RWPE1 (cell line): ENCODE data around the gene DENND5A.
"Not testable (repeated sequence)": the region's sequence is repeated elsewhere in the genome, so short reads cannot be mapped to it uniquely, and the experiment has no call there.

Source experiments
- CTCF ChIA-PET: fragments of 350-600 bp; sonication (Branson Sonifier 250); formaldehyde crosslinking; extraction: SDS; loops from one replicate; lab custom pipeline; 2021; lab: Yijun Ruan, JAX
- POLR2A ChIA-PET: fragments of 400-600 bp; formaldehyde crosslinking; extraction: SDS; loops from one replicate; lab custom pipeline; 2020; ENCODE audit warnings: antibody characterized with exemption; ENCODE audit not compliant: low non-redundant PET; lab: Yijun Ruan, JAX
- DNase-seq: peaks from one replicate; pipeline ENCODE4 v3.0.0; 2012; ENCODE audit warnings: low spot score
- H3K27ac ChIP-seq: fragments of 450-650 bp; 2 replicates; pipeline ENCODE4 v1.5.1; 2017
- TF ChIP-seq, protein P1 (sequence below): fragments of 450-650 bp; conservative IDR thresholded peaks from 2 replicates; pipeline ENCODE4 v1.5.1; 2017; ENCODE audit warnings: low read depth, mild to moderate bottlenecking

DENND5A gene

DNA sequence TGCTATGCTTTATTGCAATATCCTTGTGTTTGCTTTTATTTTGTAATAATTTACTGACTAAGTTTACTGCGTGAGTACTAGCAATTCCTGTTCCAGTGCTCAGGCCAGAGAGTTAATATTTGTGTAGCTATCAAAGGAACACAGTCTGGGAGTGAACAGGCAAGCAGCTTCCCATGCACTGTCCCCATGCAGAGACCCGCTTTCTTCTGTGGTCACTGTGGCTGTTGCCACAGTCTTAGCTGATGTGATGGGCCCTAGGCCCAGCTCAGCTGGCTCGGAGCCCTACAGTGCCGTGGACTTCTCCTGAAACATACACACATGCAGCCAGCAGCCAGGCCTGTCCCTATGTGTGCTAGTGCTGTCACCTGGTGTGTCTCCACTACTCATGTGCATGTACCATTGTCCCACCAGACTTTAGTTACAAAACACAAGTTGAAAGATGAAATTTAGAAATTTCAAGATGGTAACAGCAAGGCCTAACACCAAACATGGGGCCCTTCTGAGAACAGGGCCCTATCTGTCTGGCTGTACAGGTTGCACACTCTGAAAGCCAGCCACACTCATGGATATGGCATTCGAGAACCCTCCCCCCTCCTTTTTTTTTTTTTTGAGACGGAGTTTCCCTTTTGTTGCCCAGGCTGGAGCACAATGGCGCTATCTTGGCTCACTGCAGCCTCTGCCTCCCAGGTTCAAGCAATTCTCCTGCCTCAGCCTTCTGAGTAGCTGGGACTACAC is 161.4 kb downstream of the DENND5A start:
- CTCF ChIA-PET = interaction anchor here (0.9 kb wide), 1 partner anchor 10 kb away, joined by 3 read pairs; no protein-coding TSS in a partner anchor
- DNase-seq = no peak
- TF ChIP-seq, protein P1, sequence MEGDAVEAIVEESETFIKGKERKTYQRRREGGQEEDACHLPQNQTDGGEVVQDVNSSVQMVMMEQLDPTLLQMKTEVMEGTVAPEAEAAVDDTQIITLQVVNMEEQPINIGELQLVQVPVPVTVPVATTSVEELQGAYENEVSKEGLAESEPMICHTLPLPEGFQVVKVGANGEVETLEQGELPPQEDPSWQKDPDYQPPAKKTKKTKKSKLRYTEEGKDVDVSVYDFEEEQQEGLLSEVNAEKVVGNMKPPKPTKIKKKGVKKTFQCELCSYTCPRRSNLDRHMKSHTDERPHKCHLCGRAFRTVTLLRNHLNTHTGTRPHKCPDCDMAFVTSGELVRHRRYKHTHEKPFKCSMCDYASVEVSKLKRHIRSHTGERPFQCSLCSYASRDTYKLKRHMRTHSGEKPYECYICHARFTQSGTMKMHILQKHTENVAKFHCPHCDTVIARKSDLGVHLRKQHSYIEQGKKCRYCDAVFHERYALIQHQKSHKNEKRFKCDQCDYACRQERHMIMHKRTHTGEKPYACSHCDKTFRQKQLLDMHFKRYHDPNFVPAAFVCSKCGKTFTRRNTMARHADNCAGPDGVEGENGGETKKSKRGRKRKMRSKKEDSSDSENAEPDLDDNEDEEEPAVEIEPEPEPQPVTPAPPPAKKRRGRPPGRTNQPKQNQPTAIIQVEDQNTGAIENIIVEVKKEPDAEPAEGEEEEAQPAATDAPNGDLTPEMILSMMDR = no peak
- POLR2A ChIA-PET = no interaction called here
- no peak overlapping the region for H3K27ac ChIP-seq

DNA sequence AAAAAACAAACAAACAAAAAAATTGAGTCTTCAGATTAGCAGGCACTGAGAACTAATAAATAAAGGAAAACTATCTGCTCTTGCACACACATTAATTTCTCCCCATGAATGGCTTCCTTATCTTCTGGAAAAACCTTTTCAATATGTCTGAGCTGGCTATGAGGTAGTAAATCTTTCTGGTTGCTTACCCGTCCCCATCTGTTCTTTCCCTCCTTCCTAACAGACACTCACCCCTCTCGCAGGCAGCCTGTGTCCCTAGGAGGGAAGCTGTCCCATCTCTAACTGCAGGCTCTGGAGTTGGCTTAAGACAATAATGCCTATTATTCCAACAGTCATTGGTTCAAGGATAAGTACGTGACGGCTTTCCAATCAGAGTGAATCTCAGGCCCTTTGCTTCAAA is 165.5 kb downstream of the DENND5A start:
- H3K27ac ChIP-seq = no peak overlapping the region
- TF ChIP-seq, protein P1 = no peak
- CTCF ChIA-PET = no interaction called here
- POLR2A ChIA-PET = no interaction called here
- no peak for DNase-seq

DNA sequence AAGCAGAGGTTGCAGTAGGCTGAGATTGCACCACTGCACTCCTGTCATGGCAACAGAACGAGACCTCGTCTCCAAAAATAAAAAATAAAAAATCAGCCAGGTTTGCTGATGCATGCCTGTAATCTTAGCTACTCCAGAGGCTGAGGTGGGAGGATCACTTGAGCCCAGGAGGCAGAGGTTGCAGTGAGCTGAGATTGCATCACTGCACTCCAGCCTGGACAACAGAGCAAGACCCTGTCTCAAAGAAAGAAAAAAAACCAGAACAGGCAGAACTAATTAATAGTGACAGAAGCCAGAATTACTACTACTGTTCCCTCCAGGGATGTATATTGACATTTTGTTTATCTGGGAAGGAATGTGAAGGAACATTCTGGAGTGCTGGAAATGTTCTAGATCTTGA is 166.7 kb downstream of the DENND5A start:
- POLR2A ChIA-PET, CTCF ChIA-PET, H3K27ac ChIP-seq, DNase-seq: not testable (repeated sequence)

DNA sequence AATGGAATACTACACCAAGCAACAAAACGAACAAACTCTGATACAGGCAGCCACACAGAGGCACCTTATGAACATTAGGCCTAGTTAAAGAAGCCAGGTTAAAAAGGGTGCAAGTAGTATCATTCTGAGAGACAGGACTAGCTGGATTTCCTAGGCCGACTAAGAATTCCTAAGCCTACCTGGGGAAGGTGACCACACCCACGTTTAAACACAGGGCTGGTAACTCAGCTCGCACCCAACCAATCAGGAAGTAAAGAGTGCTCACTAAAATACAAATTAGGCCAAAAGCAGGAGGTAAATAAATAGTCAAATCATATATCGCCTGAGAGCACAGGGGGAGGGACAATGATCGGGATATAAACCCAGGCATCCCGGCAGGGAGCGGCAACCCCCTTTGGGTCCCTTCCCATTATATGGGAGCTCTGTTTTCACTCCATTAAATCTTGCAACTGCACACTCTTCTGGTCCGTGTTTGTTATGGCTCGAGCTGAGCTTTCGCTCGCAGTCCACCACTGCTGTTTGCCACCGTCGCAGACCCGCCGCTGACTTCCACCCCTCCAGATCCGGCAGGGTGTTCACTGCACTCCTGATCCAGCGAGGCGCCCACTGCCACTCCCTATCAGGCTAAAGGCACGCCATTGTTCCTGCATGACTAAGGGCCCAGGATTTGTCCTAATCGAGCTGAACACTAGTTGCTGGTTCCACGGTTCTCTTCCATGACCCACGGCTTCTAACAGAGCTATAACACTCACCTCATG is 167.8 kb downstream of the DENND5A start:
- H3K27ac ChIP-seq, POLR2A ChIA-PET, CTCF ChIA-PET, DNase-seq: not testable (repeated sequence)

DNA sequence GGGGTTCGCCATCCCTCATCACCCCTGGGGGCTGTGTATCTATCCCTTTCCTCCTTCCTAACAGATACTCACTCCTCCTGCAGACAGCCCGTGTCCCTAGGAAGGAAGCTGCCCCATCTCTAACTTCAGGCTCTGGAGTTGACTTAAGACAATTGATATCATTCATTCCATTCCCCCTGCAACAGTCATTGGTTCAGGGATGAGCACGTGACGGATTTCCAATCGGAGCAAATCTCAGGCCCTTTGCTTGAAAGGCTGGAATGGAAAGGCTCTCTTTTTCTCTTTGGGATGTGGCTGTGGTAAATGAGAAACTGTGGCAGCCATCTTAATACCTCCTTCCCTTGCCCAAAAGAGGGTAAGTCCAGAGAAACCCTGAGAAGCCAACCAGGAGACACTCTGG is 168.7 kb downstream of the DENND5A start:
- CTCF ChIA-PET = interaction anchor here (1.3 kb wide), 1 partner anchor 41 kb away, joined by 5 read pairs; no protein-coding TSS in a partner anchor
- TF ChIP-seq, protein P1 = no peak
- DNase-seq = no peak
- no peak overlapping the region for H3K27ac ChIP-seq
- POLR2A ChIA-PET = no interaction called here

DNA sequence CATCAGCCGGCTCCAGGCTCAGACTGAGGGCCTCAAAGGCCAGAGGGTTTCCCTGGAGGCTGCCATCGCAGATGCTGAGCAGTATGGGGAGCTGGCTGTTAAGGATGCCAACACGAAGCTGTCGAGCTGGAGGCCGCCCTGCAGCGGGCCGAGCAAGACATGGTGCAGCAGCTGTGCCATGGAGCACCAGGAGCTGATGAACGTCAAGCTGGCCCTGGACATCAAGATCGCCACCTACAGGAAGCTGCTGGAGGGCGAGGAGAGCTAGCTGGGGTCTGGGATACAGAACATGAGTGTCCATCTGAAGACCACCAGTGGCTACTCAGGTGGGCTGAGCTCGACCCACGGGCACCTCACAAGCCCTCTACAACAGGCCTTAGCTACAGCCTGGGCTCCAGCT is 169.7 kb downstream of the DENND5A start:
- CTCF ChIA-PET = interaction anchor here (0.6 to 1.3 kb wide), 4 partner anchors 19 to 432 kb away, joined by 3 to 5 read pairs (median 3); no protein-coding TSS in a partner anchor
- POLR2A ChIA-PET = no interaction called here

DNA sequence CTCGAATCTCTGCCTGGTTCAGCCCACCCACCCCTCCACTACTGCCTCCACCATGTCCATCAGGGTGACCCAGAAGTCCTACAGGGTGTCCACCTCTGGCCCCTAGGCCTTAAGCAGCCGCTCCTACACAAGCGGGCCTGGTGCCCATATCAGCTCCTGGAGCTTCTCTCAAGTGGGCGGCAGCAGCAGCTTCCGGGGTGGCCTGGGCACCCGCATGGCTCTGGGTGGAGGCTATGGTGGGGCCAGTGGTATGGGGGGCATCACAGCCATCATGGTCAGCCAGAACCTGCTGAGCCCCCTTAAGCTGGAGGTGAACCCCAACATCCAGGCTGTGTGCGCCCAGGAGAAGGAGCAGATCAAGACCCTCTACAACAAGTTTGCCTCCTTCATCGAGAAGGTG is 170.7 kb downstream of the DENND5A start:
- TF ChIP-seq, protein P1 = no peak
- no peak for DNase-seq
- ChIA-PET CTCF (no interaction called here), POLR2A (no interaction called here)
- no peak overlapping the region for H3K27ac ChIP-seq

More for the DNA sequence above, 169.7 kb downstream of the DENND5A start:
- TF ChIP-seq, protein P1 = no peak
- no peak overlapping the region for H3K27ac ChIP-seq
- no peak for DNase-seq
